ENCODE results near the gene CFAP46. TPM values are rescaled to one million over a fixed set of nuclear protein-coding genes. Genes with fewer than 3 reads are reported as not detected.

CFAP46 gene
- 2.4 and 6.1 TPM in 2 replicates for total RNA-seq

DNA sequence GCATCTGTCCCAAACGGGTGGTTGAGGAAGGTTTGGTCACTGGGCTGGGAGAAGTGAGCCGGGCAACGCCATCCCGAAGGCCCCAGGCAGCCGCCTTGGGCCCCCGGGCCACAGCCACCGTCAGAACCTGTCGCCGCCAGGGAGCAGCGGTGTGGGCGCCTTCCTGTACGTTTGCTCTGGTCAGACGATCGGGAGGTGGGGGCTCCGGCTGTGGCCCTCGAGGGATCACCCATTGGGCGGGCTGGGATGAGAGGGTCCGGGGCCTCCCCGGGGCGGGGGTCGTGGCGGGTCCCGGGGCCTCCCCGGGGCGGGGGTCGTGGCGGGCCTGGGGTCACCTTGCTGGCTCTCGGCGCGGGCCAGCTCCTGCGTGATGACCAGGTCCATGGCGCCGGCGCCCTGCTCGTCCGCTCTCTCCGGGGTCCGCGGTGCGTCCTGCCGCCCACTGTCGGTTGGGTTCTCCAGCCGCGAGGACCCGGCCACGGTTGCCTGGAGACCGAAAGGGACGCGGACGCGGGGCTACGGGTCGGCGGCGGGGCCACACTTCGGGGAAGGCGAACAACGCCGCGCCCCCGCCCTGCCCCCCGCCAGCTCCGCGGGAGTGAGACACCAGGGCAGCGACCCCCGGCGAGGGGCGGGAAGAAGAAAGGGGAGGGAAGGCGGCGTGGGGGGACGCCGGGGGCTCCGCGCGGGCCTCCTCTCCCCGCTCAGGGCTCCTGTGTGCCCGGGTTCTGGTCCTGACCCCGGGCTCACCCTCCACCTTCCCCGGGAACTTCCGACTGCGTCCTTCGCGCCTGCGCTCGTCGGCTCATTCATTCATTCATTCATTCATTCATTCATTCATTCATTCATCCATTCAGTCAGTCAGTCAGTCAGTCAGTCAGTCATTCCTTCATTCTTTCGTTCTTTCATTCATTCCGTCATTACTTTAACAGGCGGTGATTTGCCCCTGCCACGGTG, at the start of gene CFAP46:
CFAP46 (minus strand) TSS at position 470 of the 957 bp plus-strand sequence; CDS start at position 384, 86 bp downstream.
- DNase-seq (ENCODE audit: low read depth): peak; percentile 11

DNA sequence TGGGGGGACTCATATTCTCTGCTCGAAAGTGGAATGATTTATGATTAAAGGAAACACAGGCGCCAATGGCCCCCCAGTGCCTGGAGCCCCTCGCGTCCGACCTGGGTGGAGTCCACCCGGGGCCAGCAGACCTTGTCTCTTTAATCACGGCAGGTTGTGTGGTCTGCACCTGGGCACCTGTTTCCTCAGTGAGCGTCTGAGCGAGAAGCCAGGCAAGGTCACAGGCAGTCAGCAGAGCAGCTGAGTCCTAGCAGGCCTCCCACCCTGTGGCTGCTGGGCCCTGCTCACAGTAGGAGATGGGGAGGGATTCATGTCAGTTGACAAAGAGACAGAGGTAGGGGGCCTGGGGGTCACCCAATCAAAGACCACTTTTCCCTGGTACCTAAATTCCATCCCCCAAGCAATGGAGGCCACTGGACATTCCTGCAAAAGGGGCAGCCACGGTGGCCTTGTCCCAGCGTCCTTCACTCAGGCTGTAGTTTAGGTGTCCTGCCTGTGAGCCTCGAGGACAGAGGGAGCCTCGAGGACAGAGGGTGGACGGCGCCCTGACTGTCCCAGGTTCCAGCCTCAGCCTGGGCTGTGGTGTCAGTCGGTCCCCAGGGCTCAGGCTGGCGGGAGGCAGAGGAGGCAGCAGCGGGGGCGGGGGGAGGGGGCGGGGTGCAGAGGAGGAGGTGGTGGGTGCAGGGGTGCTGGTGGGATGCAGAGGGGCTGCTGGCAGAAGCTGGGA, 49.5 kb upstream of the CFAP46 start:
- DNase-seq (ENCODE audit: low read depth): no peak

DNA sequence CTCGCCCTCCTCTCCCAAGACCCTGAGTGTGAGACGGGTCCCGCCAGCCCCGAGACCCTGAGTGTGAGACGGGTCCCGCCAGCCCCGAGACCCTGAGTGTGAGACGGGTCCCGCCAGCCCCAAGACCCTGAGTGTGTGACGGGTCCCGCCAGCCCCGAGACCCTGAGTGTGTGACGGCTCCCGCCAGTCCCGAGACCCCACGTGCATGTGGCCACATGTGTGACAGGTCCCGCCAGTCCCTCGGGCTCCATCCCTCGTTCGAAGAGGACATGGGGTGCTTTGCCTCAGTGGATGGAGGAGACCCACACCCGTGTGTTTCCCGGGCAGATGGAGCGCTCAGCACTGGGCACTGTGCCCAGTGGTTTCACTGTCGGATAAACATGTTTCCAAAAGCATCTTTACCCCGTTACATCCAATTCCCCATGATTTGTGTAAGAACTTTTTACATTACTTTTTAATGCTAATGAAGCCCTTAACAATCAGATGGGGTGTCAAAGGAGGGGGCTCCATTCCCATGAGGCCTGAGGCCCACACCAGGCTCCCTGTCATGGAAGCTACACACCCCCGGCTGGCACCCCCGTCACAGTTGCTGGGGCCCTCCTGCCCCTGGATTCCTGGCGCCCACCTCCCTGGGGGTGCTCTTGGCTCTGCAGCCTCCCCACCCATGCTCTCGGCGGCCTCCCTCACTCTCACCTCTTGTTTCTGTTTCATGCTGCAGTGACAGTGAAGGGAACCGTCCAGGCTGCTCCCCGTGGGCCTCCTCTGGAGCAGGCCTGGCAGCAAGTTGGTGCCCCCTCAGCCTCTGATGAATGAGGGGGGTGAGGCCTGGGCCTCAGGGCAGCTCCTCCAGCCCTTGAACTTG, 48.5 kb upstream of the CFAP46 start:
- no peak for DNase-seq (ENCODE audit: low read depth)

DNA sequence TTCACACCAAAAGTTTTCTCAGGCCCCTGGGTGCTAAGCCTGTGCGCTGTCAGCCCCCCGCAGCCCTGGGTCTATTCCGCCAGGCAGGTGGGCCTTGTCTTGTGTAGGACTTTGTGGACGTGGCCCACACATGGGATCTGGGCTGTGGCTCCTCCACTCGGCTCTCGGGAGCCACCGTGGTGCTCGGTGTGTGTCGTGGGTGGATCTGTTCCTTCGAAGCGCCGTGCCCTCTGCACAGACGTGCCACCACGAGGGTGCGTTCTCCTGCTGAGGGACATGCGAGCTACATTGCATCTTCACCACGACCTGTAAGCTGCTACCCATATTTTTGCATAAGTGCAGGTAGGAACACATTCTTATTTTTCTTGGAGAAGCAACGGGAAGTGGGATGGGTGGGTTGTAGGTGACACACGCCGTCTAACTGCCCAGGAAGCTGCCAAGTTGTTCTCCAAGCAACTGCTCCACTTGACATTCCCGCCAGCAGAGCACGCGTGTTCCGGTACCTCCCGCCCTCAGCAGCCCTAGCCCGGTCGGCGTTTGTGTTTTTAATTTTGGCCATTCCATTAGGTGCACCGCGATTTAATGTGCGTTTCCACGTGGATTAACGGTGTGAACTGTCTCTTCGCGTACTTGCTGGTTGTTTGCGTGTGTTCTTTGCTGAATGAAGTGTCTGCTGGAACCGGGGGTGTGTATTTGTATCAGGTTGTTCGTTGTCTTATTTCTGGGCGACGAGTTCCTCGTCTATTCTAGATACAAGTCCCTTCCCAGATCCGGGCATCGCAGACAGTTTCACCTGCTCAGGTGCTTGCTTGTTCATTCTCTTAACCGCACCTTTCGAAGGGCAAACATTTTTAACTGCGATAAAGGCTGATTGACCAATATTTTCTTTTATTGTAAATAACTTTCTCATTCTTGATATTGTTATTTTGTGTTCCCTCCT, 47.4 kb upstream of the CFAP46 start:
- DNase-seq (ENCODE audit: low read depth): no peak

DNA sequence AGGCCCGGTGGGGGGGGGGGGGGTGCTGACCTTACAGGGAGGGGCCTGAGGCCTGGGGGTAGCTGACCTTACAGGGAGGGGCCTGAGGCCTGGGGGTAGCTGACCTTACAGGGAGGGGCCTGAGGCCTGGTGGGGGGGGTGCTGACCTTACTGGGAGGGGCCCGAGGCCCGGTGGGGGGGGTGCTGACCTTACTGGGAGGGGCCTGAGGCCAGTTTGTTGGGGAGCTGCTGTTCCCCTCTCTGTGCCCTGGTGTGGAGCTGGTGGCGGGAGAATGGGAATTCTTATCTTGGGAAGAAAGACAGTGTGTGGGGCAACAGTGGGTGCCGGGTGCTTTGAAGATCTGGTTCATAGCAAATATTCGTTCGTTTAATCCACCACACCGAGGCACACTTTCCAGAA, 46.6 kb upstream of the CFAP46 start:
- DNase-seq (ENCODE audit: low read depth): no peak

DNA sequence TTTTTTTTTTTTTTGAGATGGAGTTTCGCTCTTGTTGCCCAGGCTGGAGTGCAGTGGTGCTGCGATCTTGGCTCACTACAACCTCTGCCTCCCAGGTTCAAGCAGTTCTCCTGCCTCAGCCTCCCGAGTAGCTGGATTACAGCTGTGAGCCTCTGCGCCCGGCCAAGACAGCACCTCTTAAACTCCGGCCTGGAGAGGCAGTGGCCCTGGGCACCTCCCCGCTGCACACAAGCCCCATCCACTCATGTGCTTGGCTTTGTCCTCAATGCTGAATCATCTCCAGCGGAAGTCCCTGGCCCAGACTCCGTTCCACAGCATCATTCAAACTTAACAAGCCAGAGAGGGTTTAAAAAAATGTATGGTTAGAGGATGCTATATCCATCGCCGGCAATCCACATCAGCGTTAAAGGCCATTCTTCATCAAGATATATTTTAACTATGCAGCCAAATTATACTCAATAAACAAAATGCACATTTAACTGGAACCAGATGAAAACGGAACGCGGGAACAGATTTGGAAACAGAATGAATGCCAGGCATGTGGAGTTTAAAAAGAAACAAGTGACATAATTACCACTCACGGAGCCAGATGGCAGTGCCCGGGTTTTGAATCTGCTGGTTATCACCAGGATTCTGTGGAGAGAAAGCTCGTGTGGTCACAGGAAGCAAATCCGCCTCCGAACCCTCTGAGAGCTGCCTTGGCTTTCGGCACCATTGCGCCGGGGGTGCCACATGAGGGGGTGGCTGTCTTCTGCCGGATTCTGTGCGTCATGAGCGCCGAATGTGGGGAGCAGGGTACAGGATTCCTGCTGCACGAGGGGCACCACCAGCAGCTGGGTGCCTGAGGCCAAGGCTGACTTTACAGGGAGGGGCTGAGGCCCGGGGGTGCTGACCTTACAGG, 45.6 kb upstream of the CFAP46 start:
- DNase-seq (ENCODE audit: low read depth): no peak

DNA sequence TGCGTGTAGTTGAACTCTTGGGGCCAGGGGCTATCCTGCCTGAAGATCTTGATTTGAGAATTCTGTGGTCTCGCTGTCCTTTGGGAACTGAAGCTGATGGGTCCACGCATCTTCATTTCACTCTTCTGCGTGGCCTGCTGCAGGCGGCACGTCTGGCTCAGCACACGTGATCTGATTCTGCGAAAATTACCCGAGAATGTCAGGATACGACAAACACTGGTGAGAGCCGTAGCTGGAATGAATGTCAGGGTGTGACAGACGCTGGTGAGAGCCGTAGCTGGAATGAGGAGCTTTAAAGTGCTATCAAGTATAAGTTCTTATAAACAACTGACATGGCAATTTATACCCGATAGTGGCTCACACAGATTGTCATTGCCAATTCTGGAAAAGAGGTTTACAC, 44.6 kb upstream of the CFAP46 start:
- no peak for DNase-seq (ENCODE audit: low read depth)

DNA sequence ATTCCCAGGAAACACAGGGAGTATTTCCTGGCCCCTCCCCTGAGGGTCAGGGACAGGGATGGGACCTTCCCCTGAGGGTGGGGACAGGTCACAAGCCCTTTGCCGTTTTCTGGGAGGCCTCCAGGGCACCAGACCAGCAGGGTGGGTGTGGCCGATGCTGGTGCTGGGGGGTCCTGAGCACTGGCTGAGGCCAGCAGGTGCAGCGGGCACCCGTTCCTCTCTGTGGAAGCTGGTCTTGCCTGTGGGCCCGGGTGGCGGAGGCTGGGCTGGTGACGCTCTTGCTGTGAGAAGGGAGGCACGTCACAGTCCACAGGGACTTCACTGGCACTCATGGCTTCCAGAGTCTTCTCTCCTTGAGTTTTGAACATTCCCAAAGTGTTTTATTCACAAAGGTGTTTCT, 44.2 kb upstream of the CFAP46 start:
- no peak for DNase-seq (ENCODE audit: low read depth)

DNA sequence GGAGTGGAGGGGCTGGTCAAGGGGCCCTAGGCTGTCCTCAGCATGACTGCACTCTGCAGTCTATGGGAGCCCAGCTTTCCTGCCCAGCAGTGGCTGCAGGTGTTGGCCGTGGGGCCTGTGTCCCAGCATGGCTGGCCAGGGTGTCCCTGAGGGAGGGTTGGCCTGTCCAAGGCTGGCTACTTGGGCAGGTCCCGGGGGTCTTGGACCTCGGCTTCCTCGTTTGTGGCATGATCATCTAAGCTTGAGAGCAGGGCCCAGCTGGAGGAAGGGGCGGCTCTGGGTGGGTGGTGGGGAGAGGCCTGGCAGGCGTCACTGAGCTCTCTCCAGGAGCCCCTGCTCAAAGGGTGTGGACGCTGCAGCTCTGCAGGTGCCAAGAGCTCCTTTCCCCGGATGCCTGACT, 43.7 kb upstream of the CFAP46 start:
- no peak for DNase-seq (ENCODE audit: low read depth)

DNA sequence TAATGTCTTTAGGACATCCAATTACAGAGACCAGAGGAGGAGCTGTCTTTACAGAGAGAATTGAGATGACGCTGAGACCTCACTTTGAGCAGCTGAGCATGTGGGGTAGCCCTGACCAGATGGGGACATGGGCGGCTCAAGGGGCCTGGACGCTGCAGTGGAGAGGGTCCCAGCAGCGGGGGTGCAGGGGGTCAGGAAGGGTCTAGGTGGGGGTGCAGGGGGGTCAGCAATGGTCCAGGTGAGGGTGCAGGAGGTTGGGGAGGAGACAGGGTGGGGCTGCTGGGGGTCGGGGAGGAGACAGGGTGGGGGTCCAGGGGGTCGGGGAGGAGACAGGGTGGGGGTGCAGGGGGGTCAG, 43.2 kb upstream of the CFAP46 start:
- DNase-seq (ENCODE audit: low read depth): no peak

DNA sequence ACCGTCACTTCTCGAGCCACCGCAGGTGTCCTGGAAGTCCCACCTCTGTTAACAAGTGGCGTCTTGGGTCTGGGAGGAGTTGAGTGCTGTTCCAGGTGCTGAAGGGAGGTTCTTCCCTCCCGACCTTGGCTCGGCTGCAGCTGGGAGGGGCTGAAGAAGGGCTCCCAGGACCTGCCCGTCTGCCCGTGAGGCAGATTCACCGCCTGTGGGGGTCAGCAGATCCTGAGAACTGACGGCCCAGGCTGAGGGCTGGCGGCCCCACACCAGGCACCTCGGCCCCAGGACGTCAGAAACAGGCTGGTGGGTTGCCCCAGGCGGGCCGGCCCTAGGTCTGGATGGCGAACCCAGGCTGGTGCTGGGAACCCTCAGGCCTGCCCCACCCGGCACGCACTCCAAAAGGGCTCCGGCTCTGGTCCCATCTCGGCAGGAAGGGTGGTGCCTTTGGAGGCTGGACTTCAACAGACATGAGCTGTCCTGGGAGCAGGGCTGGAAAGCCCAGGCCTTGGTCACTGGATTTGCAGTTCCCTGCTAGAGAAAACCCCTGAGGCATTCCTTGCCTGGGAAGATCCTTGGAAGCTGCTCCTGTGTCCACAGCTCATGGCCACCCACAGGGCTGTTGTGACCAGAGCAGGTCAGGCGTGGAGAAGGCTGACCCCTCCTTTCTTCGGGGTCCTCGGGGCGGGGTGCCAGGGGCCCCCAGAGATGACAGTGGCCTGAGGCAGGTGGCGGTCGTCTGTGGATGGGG, 42.6 kb upstream of the CFAP46 start:
- DNase-seq (ENCODE audit: low read depth): no peak

DNA sequence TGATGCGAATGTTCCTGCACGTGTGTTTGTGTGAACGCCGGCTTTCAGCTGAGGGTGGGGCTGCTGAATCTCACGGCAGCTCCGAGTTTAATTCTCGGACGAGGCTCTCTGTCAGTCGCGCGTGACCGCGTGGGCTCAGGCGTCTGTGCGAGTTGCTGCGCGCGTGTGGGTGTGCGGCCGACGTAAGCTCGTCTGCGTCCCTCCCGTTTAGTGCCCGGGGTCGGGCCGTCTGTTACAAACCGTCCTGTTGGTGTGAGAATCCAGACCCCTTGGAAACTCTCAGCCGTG, 41.6 kb upstream of the CFAP46 start:
- DNase-seq (ENCODE audit: low read depth): no peak

DNA sequence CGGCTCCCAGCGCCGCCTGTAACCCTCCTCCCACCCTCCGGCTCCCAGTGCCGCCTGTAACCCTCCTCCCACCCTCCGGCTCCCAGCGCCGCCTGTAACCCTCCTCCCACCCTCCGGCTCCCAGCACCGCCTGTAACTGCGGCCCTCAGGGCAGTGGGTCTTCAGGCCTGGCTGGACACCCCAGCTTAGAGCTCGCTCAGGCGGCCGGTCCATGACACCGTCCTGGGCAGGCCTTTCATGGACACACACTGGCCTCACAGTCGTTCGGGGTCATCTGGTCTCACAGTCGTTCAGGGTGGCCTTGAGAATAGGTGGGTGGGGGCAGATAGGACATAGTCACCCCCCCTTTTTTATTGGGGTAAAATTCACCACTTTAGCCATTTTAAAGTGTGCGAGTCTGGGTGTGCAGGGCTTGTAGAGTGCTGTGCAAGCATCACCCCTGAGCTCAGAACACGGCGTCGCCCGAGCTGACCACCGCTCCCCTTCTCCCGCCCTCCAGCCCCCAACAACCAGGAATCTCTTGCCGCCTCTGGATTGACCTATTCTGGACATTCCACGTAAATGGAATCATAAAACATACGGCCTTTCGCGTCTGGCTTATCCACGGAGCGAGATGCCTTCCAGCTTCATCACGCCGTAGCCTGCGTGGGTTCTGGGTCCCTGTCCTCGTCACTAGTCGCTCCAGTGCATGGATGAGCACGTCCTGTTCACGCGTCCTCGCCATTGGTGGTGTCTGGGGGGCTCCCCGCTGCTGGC, 41.1 kb upstream of the CFAP46 start:
- no peak for DNase-seq (ENCODE audit: low read depth)

DNA sequence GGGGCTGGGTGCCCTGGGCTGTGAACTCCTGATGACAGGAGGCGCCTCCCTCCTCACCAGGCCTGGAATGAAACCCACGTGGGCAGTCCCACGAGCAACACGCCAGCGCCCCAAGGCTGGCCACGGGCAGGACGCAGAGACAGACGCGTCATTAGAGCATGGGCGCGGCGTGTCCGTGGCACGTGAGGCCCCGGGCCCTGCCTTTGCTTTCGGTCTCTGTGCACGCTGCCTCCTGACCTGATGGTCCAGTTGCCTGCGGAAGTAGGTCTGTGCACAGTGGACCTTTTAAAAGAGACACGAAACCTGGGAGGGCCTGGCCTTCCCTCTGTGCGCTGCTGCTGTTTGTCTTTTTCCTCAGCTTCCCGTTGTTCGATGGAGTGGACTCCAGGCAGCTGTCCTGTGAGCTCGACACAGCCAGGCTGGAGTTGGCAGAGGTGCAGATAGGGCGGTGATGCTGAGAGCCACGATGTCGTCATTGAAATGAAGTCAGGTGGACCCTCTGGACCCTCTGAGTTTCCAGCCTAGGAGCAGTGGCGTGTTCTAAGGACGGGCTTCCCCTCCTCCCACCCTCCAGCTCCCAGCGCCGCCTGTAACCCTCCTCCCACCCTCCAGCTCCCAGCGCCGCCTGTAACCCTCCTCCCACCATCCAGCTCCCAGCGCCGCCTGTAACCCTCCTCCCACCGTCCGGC, 40.1 kb upstream of the CFAP46 start:
- DNase-seq (ENCODE audit: low read depth): no peak

DNA sequence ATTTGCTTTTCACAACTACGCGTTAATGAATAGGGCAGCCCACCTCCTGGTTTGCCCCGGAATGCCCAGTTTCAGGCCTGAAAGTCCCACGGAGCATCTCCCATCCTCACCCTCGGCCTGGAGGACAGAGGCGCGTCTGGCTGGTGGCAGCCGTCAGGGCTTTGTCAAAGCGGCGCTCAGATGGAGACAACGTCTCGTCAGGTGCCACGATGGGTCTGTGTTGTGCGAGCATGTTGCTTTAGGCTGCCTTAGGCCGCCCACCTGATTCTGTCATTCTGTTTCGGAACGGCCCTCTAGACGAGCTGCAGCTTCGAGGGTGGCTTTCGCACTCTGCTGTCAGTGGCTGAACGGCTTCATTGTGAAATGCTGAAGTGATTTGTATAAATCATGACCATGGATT, 39.4 kb upstream of the CFAP46 start:
- no peak for DNase-seq (ENCODE audit: low read depth)

DNA sequence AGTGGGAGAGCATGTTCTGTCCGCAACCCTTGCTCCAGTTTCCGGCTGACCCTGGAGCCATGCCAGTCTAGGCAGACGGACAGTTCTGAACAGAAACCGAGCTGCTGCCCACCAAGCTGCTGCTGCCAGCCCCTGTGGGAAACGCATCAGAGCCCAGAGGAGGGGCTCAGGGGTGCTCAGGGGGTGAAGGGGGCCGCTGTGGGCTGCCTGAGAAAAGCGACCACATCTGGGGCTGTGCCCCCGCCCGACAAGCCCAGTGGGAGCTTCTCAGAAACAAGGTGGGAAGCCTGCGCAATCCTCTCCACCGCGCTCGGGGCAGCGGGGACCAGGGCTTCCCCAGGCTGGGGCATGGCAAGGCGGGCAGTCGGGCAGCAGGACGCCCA, 38.8 kb upstream of the CFAP46 start:
- DNase-seq (ENCODE audit: low read depth): no peak

DNA sequence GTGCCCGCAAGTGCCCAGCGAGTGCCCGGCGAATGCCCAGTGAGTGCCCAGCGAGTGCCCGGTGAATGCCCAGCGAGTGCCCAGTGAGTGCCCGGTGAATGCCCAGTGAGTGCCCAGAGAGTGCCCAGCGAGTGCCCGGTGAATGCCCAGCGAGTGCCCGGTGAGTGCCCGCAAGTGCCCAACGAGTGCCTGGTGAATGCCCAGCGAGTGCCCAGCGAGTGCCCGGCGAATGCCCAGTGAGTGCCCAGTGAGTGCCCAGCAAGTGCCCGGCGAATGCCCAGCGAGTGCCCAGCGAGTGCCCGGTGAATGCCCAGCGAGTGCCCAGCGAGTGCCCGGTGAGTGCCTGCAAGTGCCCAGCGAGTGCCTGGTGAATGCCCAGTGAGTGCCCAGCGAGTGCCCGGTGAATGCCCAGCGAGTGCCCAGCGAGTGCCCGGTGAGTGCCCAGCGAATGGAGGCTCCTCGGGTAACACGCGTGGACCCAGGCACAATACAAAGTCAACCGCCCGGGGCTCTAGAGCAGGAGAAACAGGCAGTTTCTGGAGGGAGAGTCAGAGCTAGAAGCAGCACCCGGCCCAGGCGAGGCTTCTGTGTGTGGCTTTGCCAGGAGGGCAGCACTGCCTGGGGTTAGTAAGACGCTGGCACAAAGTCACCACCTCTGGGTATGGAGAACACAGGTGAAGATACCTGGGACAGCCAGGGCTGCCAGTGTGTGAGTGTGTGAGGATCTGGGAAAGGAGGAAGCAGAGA, 38.2 kb upstream of the CFAP46 start:
- no peak for DNase-seq (ENCODE audit: low read depth)

Measured in renal cortical epithelial cell (primary cell).